HepG2 (cell line): ENCODE measurements around the gene TSHZ1. TPM values are rescaled to one million over a fixed set of nuclear protein-coding genes. Genes with fewer than 3 reads are reported as not detected.

Experiments used
- CEBPB ChIP-seq: IDR thresholded peaks from 2 replicates; pipeline ENCODE4 v1.6.1; 2011; ENCODE audit warnings: low read depth, low read length, improper control_type of control experiment, borderline replicate concordance
- ERF ChIP-seq: IDR thresholded peaks from 2 replicates; pipeline ENCODE4 v1.6.1; 2018; ENCODE audit warnings: missing biosample characterization, missing genetic modification reagents
- HMGXB4 ChIP-seq, 2 experiments: sonication (generic) in 1 of 2; formaldehyde crosslinking in 1 of 2; IDR thresholded peaks; 2 replicates each; pipeline versions ENCODE4 v1.4.0 to v1.6.1; 2018 to 2020; ENCODE audit warnings: missing genetic modification reagents in 2 of 2, borderline replicate concordance in 1 of 2, low read depth in 1 of 2, mild to moderate bottlenecking in 1 of 2, missing biosample characterization in 1 of 2
- JUNB ChIP-seq: sonication (generic); formaldehyde crosslinking; IDR thresholded peaks from 2 replicates; pipeline ENCODE4 v1.8.0; 2022; ENCODE audit warnings: missing genetic modification reagents, mild to moderate bottlenecking, borderline replicate concordance
- KLF9 ChIP-seq: IDR thresholded peaks from 2 replicates; pipeline ENCODE4 v1.6.1; 2016; ENCODE audit warnings: low read depth
- MIXL1 ChIP-seq: IDR thresholded peaks from 2 replicates; pipeline ENCODE4 v1.6.1; 2016
- PREB ChIP-seq: sonication (generic); formaldehyde crosslinking; IDR thresholded peaks from 2 replicates; pipeline ENCODE4 v1.4.0; 2020; ENCODE audit warnings: missing genetic modification reagents
- SIN3A ChIP-seq: IDR thresholded peaks from 2 replicates; pipeline ENCODE4 v1.6.1; 2011; ENCODE audit warnings: low read depth, mild to moderate bottlenecking, control low read depth, low read length, borderline replicate concordance
- TFDP2 ChIP-seq: sonication (generic); formaldehyde crosslinking; IDR thresholded peaks from 2 replicates; pipeline ENCODE4 v1.4.0; 2020; ENCODE audit warnings: missing genetic modification reagents
- TOPORS ChIP-seq: sonication (generic); formaldehyde crosslinking; IDR thresholded peaks from 2 replicates; pipeline ENCODE4 v1.8.0; 2023; ENCODE audit warnings: mild to moderate bottlenecking, missing genetic modification reagents
- ZNF235 ChIP-seq: sonication (generic); formaldehyde crosslinking; IDR thresholded peaks from 2 replicates; pipeline ENCODE4 v1.8.1; 2023; ENCODE audit warnings: mild to moderate bottlenecking, missing genetic modification reagents, borderline replicate concordance
- ZNF281 ChIP-seq: sonication (generic); formaldehyde crosslinking; IDR thresholded peaks from 2 replicates; pipeline ENCODE4 v1.4.0; 2020; ENCODE audit warnings: missing genetic modification reagents, borderline replicate concordance
- ZNF30 ChIP-seq: sonication (generic); formaldehyde crosslinking; IDR thresholded peaks from 2 replicates; pipeline ENCODE4 v1.5.0; 2020; ENCODE audit warnings: mild to moderate bottlenecking, missing genetic modification reagents
- ZNF431 ChIP-seq: sonication (generic); formaldehyde crosslinking; IDR thresholded peaks from 2 replicates; pipeline ENCODE4 v1.9.0; 2022; ENCODE audit warnings: missing genetic modification reagents, low read depth, mild to moderate bottlenecking, borderline replicate concordance
- ZNF552 ChIP-seq: sonication (generic); formaldehyde crosslinking; IDR thresholded peaks from 2 replicates; pipeline ENCODE4 v1.9.0; 2022; ENCODE audit warnings: missing genetic modification reagents, mild to moderate bottlenecking, borderline replicate concordance
- ZNF639 ChIP-seq: conservative IDR thresholded peaks from 2 replicates; pipeline ENCODE4 v1.6.1; 2018; ENCODE audit warnings: missing genetic modification reagents
- polyA plus RNA-seq, 8 experiments: library from polyadenylated mRNA; depleted of rRNA in 3 of 8; stranded (reverse) in 7 of 8; unstranded in 1 of 8; fragments of >200 nt; fragmentation: Illumina TruSeq in 4 of 8; extraction: Trizol in 4 of 8; gene quantifications; 2 replicates each; pipeline versions ENCODE4 v1.2.1 to v1.2.3, GENCODE V29; 2011 to 2016; ENCODE audit warnings: low read depth in 4 of 8, missing spikeins in 1 of 8, mixed read lengths in 1 of 8; ENCODE audit not compliant: insufficient read depth in 1 of 8
- total RNA-seq, 5 experiments: library from RNA; depleted of rRNA; stranded (reverse); fragments of >200 nt; fragmentation: Illumina TruSeq; extraction: Trizol; gene quantifications; 2 replicates each; pipeline ENCODE4 v1.2.3, GENCODE V29; 2016; ENCODE audit warnings: low read depth in 1 of 5
- TF ChIP-seq, protein P1 (sequence below): sonication (generic); formaldehyde crosslinking; conservative IDR thresholded peaks from 2 replicates; pipeline ENCODE4 v1.8.0; 2022; ENCODE audit warnings: low read depth, missing genetic modification reagents

Gene TSHZ1
- total and polyA plus RNA-seq, 2 of the 13 experiments (the other 11 are each of a cell fraction or from before 2014, with no cell fraction given), result 2.5 to 2.7 TPM

DNA sequence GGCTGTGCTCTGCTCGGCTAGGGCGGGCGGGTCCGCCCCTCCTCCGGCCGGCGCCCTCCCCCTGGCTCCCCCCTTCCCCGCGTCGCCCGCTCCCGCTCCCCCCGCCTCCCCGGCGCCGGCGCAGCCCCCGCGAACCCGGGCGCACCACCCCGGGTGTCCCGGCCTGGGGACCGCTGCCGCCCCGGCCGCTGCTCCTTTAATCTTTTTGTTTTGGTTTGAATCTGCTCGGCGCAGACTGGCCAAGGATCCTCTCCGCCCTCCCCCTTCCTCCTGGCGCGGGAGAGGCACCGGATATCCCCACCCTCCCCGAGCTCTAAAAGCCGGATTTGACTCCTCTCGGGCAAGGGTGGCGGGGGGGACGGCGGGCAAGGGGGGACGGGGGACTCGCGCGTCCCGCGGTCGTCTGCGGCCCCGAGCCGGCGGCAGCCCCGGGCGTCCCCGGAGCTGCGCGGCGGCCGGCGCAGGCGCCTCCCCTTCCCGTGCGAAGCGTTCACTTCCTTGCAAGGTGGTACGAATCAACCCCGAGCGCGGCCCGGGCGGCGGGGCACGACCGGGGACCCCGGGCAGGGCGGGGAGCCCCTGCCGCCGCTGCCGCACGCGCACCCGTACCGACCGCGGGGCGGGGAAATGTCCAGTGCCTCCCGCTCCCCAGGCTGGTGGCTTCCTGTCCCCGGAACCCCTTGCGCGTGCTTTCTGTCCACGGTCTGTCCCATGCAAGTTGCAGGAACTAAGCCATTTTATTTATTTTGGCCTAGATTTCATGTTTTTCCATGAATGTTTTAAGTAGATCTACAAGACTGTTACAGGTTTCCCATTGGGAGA lies 1.3 kb upstream of the TSHZ1 start, which contains the start of gene PTGR3 (continued):
- TF ChIP-seq ZNF431 (0 out of 2 replicates have a peak, but pooled peaks have one; percentile 33), TFDP2 (CRISPR knock-in tag) (peak; percentile 31; the same call in 1 of the 2 replicates), ZNF281 (0 out of 2 replicates have a peak, but pooled peaks have one; percentile 46), ZNF552 (CRISPR knock-in tag) (no peak), PREB (no peak), TOPORS (no peak), ERF (CRISPR knock-in tag) (0 out of 2 replicates have a peak, but pooled peaks have one; percentile 28), JUNB (CRISPR knock-in tag) (no peak), HMGXB4 (CRISPR knock-in tag; IDR thresholded peaks at IDR 0.05; ENCODE audit: borderline replicate concordance in 1 of 2, low read depth in 1 of 2) (peak in 1 of 2 experiments; percentile 37; a peak in 1 of 4 replicates), ZNF30 (CRISPR knock-in tag) (no peak), SIN3A (peak; percentile 72), ZNF235 (CRISPR knock-in tag) (no peak), CEBPB (no peak), KLF9 (CRISPR knock-in tag) (no peak), MIXL1 (CRISPR knock-in tag) (0 out of 2 replicates have a peak, but pooled peaks have one; percentile 10), ZNF639 (CRISPR knock-in tag) (peak; percentile 93; the same call in 1 of the 2 replicates)
- TF ChIP-seq, protein P1, sequence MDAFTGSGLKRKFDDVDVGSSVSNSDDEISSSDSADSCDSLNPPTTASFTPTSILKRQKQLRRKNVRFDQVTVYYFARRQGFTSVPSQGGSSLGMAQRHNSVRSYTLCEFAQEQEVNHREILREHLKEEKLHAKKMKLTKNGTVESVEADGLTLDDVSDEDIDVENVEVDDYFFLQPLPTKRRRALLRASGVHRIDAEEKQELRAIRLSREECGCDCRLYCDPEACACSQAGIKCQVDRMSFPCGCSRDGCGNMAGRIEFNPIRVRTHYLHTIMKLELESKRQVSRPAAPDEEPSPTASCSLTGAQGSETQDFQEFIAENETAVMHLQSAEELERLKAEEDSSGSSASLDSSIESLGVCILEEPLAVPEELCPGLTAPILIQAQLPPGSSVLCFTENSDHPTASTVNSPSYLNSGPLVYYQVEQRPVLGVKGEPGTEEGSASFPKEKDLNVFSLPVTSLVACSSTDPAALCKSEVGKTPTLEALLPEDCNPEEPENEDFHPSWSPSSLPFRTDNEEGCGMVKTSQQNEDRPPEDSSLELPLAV (CRISPR knock-in tag), result no peak
